ENCODE data around the gene HSD3B7. TPM values are rescaled to one million over a fixed set of nuclear protein-coding genes. Genes with fewer than 3 reads are reported as not detected.

Gene HSD3B7
- total and polyA plus RNA-seq, 7 donors, result 9.0 to 36.1 (median 15.5) TPM

DNA sequence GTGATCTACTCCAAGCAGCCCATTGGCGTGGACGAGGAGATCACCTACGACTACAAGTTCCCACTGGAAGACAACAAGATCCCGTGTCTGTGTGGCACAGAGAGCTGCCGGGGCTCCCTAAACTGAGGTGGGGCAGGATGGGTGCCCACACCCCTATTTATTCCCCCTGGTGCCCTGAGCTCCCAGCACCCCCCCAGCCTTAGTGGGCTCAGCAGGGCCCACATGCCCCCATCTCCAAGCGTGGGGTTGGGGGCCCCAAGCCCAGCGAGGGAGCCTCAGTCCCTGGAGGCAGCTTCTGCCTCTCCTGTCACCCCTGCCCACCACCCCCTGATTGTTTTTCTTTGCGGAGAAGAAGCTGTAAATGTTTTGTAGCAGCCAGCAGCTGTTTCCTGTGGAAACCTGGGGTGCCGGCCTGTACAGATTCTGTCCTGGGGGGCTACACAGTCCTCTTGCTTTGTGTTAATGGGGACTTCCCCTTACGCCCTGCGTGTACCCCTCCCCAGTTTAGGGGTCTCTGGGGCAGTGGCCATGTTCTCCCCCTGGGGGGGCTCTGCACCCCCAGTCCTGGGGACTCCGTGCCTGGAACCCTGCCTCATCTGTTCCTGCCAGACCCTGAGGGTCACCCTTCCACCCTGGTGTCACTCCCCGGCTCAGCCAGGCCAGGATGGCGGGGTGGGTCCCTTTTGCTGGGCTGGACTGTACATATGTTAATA lies 953 bp upstream of the HSD3B7 start:
- Histone ChIP-seq H3K4me3 (no peak overlapping the region), H3K9me3 (no peaks in the 10 kb centered on the region), H3K27me3 (no peaks in the 10 kb centered on the region), H3K27ac (peak overlapping the region in 2 of 4 donors; percentile 69 to 74), H3K4me1 (peaks cover 0 to 14% (median 12%) of the 10 kb centered on the region in 4 donors), H3K36me3 (peaks cover 8 to 61% (median 38%) of the 10 kb centered on the region in 4 donors)
- 81 to 83% methylated on average over 14 of the region's 14 CpGs for WGBS, 2 donors
- TF ChIP-seq CTCF (IDR thresholded peaks at IDR 0.05) (no peak), POLR2A (IDR thresholded peaks at IDR 0.05) (no peak)
- no peak for DNase-seq
- intact Hi-C loops (cut with DNase I), result loop anchor here (2.0 kb wide), 1 partner anchor 885 kb away; no protein-coding TSS in a partner anchor

DNA sequence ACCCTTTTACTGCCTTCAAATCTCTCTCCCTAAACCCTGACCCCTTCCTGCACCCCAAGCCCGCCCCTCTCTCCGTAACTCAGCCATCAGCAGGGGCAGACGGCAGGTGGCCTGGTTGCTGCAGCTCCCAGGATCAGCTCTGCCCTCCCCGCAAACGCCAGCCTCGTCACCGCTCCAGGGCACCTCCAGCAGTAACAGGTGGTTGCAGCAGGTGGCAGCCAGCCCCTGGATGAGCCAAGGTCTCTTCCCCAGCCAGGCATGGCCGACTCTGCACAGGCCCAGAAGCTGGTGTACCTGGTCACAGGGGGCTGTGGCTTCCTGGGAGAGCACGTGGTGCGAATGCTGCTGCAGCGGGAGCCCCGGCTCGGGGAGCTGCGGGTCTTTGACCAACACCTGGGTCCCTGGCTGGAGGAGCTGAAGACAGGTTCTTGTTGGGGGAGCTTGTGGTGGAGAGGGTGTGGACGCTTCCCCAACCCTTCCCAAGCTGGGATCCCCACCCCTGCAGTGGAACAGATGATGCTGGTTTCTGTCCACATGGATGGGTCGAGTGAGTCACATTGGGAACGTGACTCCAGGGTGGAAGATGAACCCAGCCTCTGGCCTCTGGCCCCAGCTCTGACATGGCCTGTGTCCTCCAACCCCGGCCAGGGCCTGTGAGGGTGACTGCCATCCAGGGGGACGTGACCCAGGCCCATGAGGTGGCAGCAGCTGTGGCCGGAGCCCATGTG lies 558 bp downstream of the HSD3B7 start:
- Histone ChIP-seq H3K27me3 (no peaks in the 10 kb centered on the region), H3K27ac (peak overlapping the region; percentile 69 to 78 (median 72)), H3K36me3 (peaks cover 2 to 46% (median 24%) of the 10 kb centered on the region in 4 donors), H3K4me3 (peak overlapping the region; percentile 30 to 53 (median 50)), H3K4me1 (peaks cover 0 to 14% (median 12%) of the 10 kb centered on the region in 4 donors), H3K9me3 (no peaks in the 10 kb centered on the region)
- intact Hi-C loops (cut with DNase I), result loop anchor here (1.0 to 2.0 kb wide), 3 partner anchors 57 to 883 kb away; no protein-coding TSS in a partner anchor
- DNase-seq, result no peak
- TF ChIP-seq POLR2AphosphoS5 (IDR thresholded peaks at IDR 0.05) (peak in 1 of 4 donors; percentile 25), POLR2A (IDR thresholded peaks at IDR 0.05) (no peak)
- WGBS, 2 donors, result 28 to 57% methylated on average over 20 of the region's 20 CpGs

DNA sequence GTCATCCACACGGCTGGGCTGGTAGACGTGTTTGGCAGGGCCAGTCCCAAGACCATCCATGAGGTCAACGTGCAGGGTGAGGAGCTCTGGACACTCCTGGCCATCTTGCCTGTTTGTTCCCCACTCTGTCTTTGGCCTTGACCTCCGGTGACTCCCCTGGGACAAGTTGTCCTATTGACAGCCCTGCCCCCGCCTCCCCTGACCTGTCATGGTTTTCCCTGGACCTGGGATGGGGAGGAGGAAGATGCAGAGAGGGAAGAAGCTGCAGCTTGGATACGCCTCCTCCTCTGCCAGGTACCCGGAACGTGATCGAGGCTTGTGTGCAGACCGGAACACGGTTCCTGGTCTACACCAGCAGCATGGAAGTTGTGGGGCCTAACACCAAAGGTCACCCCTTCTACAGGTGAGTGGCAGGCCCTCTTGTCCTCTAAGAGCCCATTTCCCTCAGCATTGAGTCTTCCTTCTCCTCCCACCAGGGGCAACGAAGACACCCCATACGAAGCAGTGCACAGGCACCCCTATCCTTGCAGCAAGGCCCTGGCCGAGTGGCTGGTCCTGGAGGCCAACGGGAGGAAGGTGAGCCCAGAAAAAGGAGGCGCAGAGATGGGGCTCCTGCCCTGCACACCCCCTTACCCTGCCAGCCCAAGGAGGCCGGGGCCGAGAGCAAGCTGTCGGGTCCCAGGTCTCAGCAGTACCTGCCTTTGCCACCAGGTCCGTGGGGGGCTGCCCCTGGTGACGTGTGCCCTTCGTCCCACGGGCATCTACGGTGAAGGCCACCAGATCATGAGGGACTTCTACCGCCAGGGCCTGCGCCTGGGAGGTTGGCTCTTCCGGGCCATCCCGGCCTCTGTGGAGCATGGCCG lies 1.4 kb downstream of the HSD3B7 start:
- Histone ChIP-seq H3K9me3 (no peaks in the 10 kb centered on the region), H3K4me1 (peaks cover 0 to 14% (median 12%) of the 10 kb centered on the region in 4 donors), H3K27me3 (no peaks in the 10 kb centered on the region), H3K4me3 (no peak overlapping the region), H3K36me3 (peaks cover 0 to 38% (median 20%) of the 10 kb centered on the region in 4 donors), H3K27ac (peak overlapping the region in 2 of 4 donors; percentile 69 to 74)
- TF ChIP-seq CTCF (IDR thresholded peaks at IDR 0.05), result no peak
- TF ChIP-seq POLR2AphosphoS5 (IDR thresholded peaks at IDR 0.05), result no peak
- TF ChIP-seq EP300 (IDR thresholded peaks at IDR 0.05), result no peak
- no peak for TF ChIP-seq POLR2A (IDR thresholded peaks at IDR 0.05)
- intact Hi-C loops (cut with DNase I), result no loop called here
- WGBS, 2 donors, result 94% methylated on average over 29 of the region's 29 CpGs
- DNase-seq, result no peak

DNA sequence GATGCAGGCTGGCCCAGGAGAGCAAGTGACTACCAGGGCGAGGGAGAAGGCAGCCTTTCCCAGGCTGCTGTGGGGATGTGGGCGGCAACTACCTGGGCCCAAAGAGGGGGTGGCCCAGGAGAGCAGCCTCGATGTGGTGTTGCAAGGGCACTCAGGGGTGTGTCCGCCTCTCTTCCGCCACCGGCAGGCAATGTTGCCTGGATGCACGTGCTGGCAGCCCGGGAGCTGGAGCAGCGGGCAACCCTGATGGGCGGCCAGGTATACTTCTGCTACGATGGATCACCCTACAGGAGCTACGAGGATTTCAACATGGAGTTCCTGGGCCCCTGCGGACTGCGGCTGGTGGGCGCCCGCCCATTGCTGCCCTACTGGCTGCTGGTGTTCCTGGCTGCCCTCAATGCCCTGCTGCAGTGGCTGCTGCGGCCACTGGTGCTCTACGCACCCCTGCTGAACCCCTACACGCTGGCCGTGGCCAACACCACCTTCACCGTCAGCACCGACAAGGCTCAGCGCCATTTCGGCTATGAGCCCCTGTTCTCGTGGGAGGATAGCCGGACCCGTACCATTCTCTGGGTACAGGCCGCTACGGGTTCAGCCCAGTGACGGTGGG lies 2.7 kb downstream of the HSD3B7 start:
- TF ChIP-seq POLR2AphosphoS5 (IDR thresholded peaks at IDR 0.05) (no peak), POLR2A (IDR thresholded peaks at IDR 0.05) (no peak), EP300 (IDR thresholded peaks at IDR 0.05) (no peak), CTCF (IDR thresholded peaks at IDR 0.05) (no peak)
- H3K36me3 ChIP-seq, result peaks cover 0 to 25% (median 18%) of the 10 kb centered on the region in 4 donors
- intact Hi-C loops (cut with DNase I), result no loop called here
- no peak for DNase-seq
- H3K9me3 ChIP-seq, result no peaks in the 10 kb centered on the region
- 94 to 96% methylated on average over 30 of the region's 30 CpGs for WGBS, 2 donors
- no peak overlapping the region for H3K4me3 ChIP-seq
- no peak overlapping the region for H3K27ac ChIP-seq
- peaks cover 0 to 14% (median 12%) of the 10 kb centered on the region in 4 donors for H3K4me1 ChIP-seq
- H3K27me3 ChIP-seq, result no peaks in the 10 kb centered on the region
